ENCODE data around the gene FGF11. TPM values are rescaled to one million over a fixed set of nuclear protein-coding genes. Genes with fewer than 3 reads are reported as not detected.
"Not testable (repeated sequence)": the region's sequence is repeated elsewhere in the genome, so short reads cannot be mapped to it uniquely, and the experiment has no call there.

FGF11 gene
- total and polyA plus RNA-seq, 8 donors, result 0.97 to 2.8 (median 2.3) TPM

GRCh38 chr17:7479213-7480088 lies 40.1 kb downstream of the FGF11 start, which contains the start of gene ZBTB4:
TSS of gene ZBTB4 (minus strand) at chr17:7479631. CDS start at chr17:7466801, 12,830 bp downstream.
- intact Hi-C loops (cut with DNase I), result no loop called here
- peak within 1 kb of the TSS; percentile 78 to 86 for H3K4me3 ChIP-seq
- H3K36me3 ChIP-seq, result no peaks in the 10 kb centered on the region
- no peaks in the 10 kb centered on the region for H3K27me3 ChIP-seq
- DNase-seq (peak; percentile 45 to 89 (median 56)), ATAC-seq (peak; percentile 1)
- TF ChIP-seq, protein P1, sequence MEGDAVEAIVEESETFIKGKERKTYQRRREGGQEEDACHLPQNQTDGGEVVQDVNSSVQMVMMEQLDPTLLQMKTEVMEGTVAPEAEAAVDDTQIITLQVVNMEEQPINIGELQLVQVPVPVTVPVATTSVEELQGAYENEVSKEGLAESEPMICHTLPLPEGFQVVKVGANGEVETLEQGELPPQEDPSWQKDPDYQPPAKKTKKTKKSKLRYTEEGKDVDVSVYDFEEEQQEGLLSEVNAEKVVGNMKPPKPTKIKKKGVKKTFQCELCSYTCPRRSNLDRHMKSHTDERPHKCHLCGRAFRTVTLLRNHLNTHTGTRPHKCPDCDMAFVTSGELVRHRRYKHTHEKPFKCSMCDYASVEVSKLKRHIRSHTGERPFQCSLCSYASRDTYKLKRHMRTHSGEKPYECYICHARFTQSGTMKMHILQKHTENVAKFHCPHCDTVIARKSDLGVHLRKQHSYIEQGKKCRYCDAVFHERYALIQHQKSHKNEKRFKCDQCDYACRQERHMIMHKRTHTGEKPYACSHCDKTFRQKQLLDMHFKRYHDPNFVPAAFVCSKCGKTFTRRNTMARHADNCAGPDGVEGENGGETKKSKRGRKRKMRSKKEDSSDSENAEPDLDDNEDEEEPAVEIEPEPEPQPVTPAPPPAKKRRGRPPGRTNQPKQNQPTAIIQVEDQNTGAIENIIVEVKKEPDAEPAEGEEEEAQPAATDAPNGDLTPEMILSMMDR (IDR thresholded peaks at IDR 0.05), result no peak
- H3K27ac ChIP-seq, result peak within 1 kb of the TSS; percentile 93 to 100
- H3K4me1 ChIP-seq, result peaks cover 35 to 60% of the 10 kb centered on the region in 2 donors
- no peaks in the 10 kb centered on the region for H3K9me3 ChIP-seq

GRCh38 chr17:7480089-7480384 lies 40.7 kb downstream of the FGF11 start:
- peaks cover 34 to 56% of the 10 kb centered on the region in 2 donors for H3K4me1 ChIP-seq
- intact Hi-C loops (cut with DNase I), result no loop called here

GRCh38 chr17:7481275-7481674 lies 42.0 kb downstream of the FGF11 start, which contains the start of gene SLC35G6:
TSS of gene SLC35G6 (plus strand) at chr17:7481446. CDS start at chr17:7481517, 71 bp downstream.
- H3K36me3 ChIP-seq; ATAC-seq; intact Hi-C loops (cut with DNase I); H3K9me3 ChIP-seq; H3K27me3 ChIP-seq: not testable (repeated sequence)
- peak within 1 kb of the TSS in 1 of 2 donors; percentile 86 for H3K4me3 ChIP-seq
- peaks cover 28 to 56% of the 10 kb centered on the region in 2 donors for H3K4me1 ChIP-seq
- H3K27ac ChIP-seq, result peak within 1 kb of the TSS; percentile 93 to 100
- peak in 1 of 4 donors; percentile 21 for DNase-seq

More at GRCh38 chr17:7480089-7480384, 40.7 kb downstream of the FGF11 start:
- H3K27ac ChIP-seq, result peak overlapping the region; percentile 93 to 100
- ATAC-seq (no peak), DNase-seq (no peak)
- no peaks in the 10 kb centered on the region for H3K36me3 ChIP-seq
- no peaks in the 10 kb centered on the region for H3K27me3 ChIP-seq
- H3K9me3 ChIP-seq, result no peaks in the 10 kb centered on the region
- H3K4me3 ChIP-seq, result peak overlapping the region; percentile 78 to 86
- TF ChIP-seq, protein P1 (IDR thresholded peaks at IDR 0.05), result no peak

- ATAC-seq; DNase-seq; H3K36me3 ChIP-seq; H3K4me3 ChIP-seq; H3K9me3 ChIP-seq; H3K27me3 ChIP-seq; intact Hi-C loops (cut with DNase I): not testable (repeated sequence)
- peak overlapping the region in 1 of 2 donors; percentile 98 for H3K27ac ChIP-seq
- H3K4me1 ChIP-seq, result peaks cover 28 to 56% of the 10 kb centered on the region in 2 donors
These were observed 42.8 kb downstream of the FGF11 start for GRCh38 chr17:7481842-7482741.

DNA sequence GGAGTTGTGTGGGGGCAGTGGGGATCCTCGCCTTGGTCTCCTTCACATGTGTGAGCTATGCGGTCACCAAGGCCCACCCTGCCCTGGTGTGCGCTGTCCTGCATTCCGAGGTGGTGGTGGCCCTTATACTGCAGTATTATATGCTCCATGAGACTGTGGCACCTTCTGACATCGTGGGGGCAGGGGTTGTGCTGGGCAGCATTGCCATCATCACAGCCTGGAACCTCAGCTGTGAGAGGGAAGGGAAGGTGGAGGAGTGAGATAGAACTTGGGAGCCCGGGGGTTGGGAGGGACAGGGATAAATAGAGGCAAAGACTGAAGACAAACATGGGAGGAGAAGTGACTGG lies 43.4 kb downstream of the FGF11 start:
- H3K9me3 ChIP-seq; H3K27me3 ChIP-seq; intact Hi-C loops (cut with DNase I); ATAC-seq; H3K36me3 ChIP-seq; DNase-seq: not testable (repeated sequence)
- peaks cover 28 to 56% of the 10 kb centered on the region in 2 donors for H3K4me1 ChIP-seq
- H3K4me3 ChIP-seq, result peak overlapping the region in 1 of 2 donors; percentile 66
- H3K27ac ChIP-seq, result peak overlapping the region; percentile 98 to 100

- peak; percentile 87 to 96 (median 92) for DNase-seq
- H3K4me1 ChIP-seq, result peaks cover 29 to 54% of the 10 kb centered on the region in 2 donors
- intact Hi-C loops (cut with DNase I), result no loop called here
These were observed 44.1 kb downstream of the FGF11 start for GRCh38 chr17:7483255-7484066.

More at GRCh38 chr17:7483255-7484066, 44.1 kb downstream of the FGF11 start:
- Histone ChIP-seq H3K36me3 (peaks cover 0 to 3% of the 10 kb centered on the region in 2 donors), H3K27ac (peak overlapping the region; percentile 98 to 100), H3K4me3 (peak overlapping the region; percentile 52 to 66), H3K9me3 (no peaks in the 10 kb centered on the region), H3K27me3 (no peaks in the 10 kb centered on the region)
- TF ChIP-seq, protein P1 (IDR thresholded peaks at IDR 0.05), result no peak
- peak; percentile 73 for ATAC-seq

All from left lung (tissue), 10 donors.